Measurements from ENCODE around the gene GMFB. TPM values are rescaled to one million over a fixed set of nuclear protein-coding genes. Genes with fewer than 3 reads are reported as not detected.
A peak's percentile ranks its signal among the peaks of the same experiment; 100 is the strongest.

GMFB gene
- total and polyA plus RNA-seq, 2 donors from 2014 or later = 22.7 to 53.6 TPM

GRCh38 chr14:54440873-54441868 is 47.6 kb downstream of the GMFB start, which contains the start of gene CNIH1:
Gene CNIH1 (minus strand): TSS chr14:54441374. CDS start chr14:54441327, 47 bp downstream.
- TF ChIP-seq, protein P1, sequence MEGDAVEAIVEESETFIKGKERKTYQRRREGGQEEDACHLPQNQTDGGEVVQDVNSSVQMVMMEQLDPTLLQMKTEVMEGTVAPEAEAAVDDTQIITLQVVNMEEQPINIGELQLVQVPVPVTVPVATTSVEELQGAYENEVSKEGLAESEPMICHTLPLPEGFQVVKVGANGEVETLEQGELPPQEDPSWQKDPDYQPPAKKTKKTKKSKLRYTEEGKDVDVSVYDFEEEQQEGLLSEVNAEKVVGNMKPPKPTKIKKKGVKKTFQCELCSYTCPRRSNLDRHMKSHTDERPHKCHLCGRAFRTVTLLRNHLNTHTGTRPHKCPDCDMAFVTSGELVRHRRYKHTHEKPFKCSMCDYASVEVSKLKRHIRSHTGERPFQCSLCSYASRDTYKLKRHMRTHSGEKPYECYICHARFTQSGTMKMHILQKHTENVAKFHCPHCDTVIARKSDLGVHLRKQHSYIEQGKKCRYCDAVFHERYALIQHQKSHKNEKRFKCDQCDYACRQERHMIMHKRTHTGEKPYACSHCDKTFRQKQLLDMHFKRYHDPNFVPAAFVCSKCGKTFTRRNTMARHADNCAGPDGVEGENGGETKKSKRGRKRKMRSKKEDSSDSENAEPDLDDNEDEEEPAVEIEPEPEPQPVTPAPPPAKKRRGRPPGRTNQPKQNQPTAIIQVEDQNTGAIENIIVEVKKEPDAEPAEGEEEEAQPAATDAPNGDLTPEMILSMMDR (IDR thresholded peaks at IDR 0.05; ENCODE audit: borderline replicate concordance, extremely low read depth, insufficient read depth) = peak; percentile 89
- Histone ChIP-seq H3K4me3 (ENCODE audit: low read length in 3 of 3) (peak within 1 kb of the TSS; percentile 74 to 89 (median 84)), H3K9ac (ENCODE audit: low read length in 3 of 3) (peak within 1 kb of the TSS; percentile 82 to 84 (median 84)), H3K9me3 (ENCODE audit: control insufficient read depth in 2 of 3, insufficient read depth in 1 of 3, low read length in 3 of 3) (no peaks in the 10 kb centered on the region), H3K4me1 (ENCODE audit: control insufficient read depth in 2 of 3, insufficient read depth in 2 of 3, low read depth in 1 of 3, low read length in 3 of 3) (peaks cover 0 to 6% (median 4%) of the 10 kb centered on the region in 3 donors), H3K27me3 (ENCODE audit: control insufficient read depth, insufficient read depth, low read length) (no peaks in the 10 kb centered on the region), H3K27ac (ENCODE audit: low read depth in 2 of 2, low read length in 2 of 2) (peak within 1 kb of the TSS; percentile 78 to 91), H3K36me3 (ENCODE audit: control insufficient read depth in 2 of 3, insufficient read depth in 3 of 3, low read length in 3 of 3) (no peaks in the 10 kb centered on the region)
- peak; percentile 94 to 97 (median 96) for DNase-seq
- intact Hi-C loops (cut with DNase I) = no loop called here
- FAIRE-seq = no peak

- DNase-seq = no peak
- peaks cover 0 to 5% (median 4%) of the 10 kb centered on the region in 3 donors for H3K4me1 ChIP-seq (ENCODE audit: control insufficient read depth in 2 of 3, insufficient read depth in 2 of 3, low read depth in 1 of 3, low read length in 3 of 3)
- no peaks in the 10 kb centered on the region for H3K27me3 ChIP-seq (ENCODE audit: control insufficient read depth, insufficient read depth, low read length)
- H3K9me3 ChIP-seq (ENCODE audit: control insufficient read depth in 2 of 3, insufficient read depth in 1 of 3, low read length in 3 of 3) = no peaks in the 10 kb centered on the region
- FAIRE-seq = no peak
- peak overlapping the region; percentile 71 to 84 (median 82) for H3K9ac ChIP-seq (ENCODE audit: low read length in 3 of 3)
- intact Hi-C loops (cut with DNase I) = no loop called here
- peak overlapping the region; percentile 78 to 91 for H3K27ac ChIP-seq (ENCODE audit: low read depth in 2 of 2, low read length in 2 of 2)
- H3K36me3 ChIP-seq (ENCODE audit: control insufficient read depth in 2 of 3, insufficient read depth in 3 of 3, low read length in 3 of 3) = no peaks in the 10 kb centered on the region
- H3K4me3 ChIP-seq (ENCODE audit: low read length in 3 of 3) = peak overlapping the region; percentile 74 to 89 (median 84)
- TF ChIP-seq, protein P1 (IDR thresholded peaks at IDR 0.05; ENCODE audit: borderline replicate concordance, extremely low read depth, insufficient read depth) = no peak
Measured at GRCh38 chr14:54440476-54440872, 48.3 kb downstream of the GMFB start.

DNA sequence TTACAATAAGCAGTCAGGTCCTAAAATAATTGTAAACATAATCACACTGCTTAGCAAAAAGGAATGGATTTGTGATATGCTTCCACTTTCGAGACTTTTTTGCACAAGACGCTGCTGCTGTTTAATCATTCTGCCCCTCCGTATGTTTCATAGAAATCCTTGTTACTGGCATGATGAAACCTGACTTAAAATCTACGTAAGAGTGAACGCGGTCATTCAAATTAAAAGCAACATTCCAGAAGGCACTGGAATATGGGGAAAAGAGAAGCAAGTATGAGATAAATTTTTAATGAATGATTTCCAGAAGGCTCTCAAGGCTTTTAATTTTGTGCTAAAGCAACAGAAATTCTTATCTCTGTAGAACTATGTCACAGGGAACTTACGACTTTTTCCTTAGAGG is 48.7 kb downstream of the GMFB start:
- intact Hi-C loops (cut with DNase I) = no loop called here
- no peak for FAIRE-seq
- no peaks in the 10 kb centered on the region for H3K36me3 ChIP-seq (ENCODE audit: control insufficient read depth in 2 of 3, insufficient read depth in 3 of 3, low read length in 3 of 3)
- no peak overlapping the region for H3K27ac ChIP-seq (ENCODE audit: low read depth in 2 of 2, low read length in 2 of 2)
- H3K9ac ChIP-seq (ENCODE audit: low read length in 3 of 3) = peak overlapping the region; percentile 71 to 84 (median 82)
- peak overlapping the region; percentile 74 to 89 (median 84) for H3K4me3 ChIP-seq (ENCODE audit: low read length in 3 of 3)
- no peak for DNase-seq
- H3K4me1 ChIP-seq (ENCODE audit: control insufficient read depth in 2 of 3, insufficient read depth in 2 of 3, low read depth in 1 of 3, low read length in 3 of 3) = peaks cover 0 to 5% (median 4%) of the 10 kb centered on the region in 3 donors
- no peaks in the 10 kb centered on the region for H3K9me3 ChIP-seq (ENCODE audit: control insufficient read depth in 2 of 3, insufficient read depth in 1 of 3, low read length in 3 of 3)
- TF ChIP-seq, protein P1 (IDR thresholded peaks at IDR 0.05; ENCODE audit: borderline replicate concordance, extremely low read depth, insufficient read depth) = no peak
- no peaks in the 10 kb centered on the region for H3K27me3 ChIP-seq (ENCODE audit: control insufficient read depth, insufficient read depth, low read length)

Data from kidney (tissue), 14 donors.